Bronchial epithelial cell (primary cell): Measurements from ENCODE around the gene SPAG9. TPM values are rescaled to one million over a fixed set of nuclear protein-coding genes. Genes with fewer than 3 reads are reported as not detected.

Experiments used
- DNase-seq: peaks from one replicate; pipeline ENCODE4 v3.0.0-alpha.2; 2010; ENCODE audit warnings: low read depth
- FAIRE-seq: peaks from 2 replicates; lab custom pipeline; 2011; peaks lifted over from hg19 to GRCh38; lab: Jason Lieb, UNC
- H3K27me3 ChIP-seq: 2 replicates; pipeline ENCODE4 v1.5.1; 2011; ENCODE audit warnings: low read length; ENCODE audit not compliant: control insufficient read depth, insufficient read depth
- H3K36me3 ChIP-seq: 2 replicates; pipeline ENCODE4 v1.5.1; 2011; ENCODE audit warnings: low read length; ENCODE audit not compliant: control insufficient read depth, insufficient read depth
- H3K4me3 ChIP-seq: 2 replicates; pipeline ENCODE4 v1.5.1; 2011; ENCODE audit warnings: mild to moderate bottlenecking, low read depth, low read length, control low read depth
- CTCF ChIP-seq: IDR thresholded peaks from 2 replicates; pipeline ENCODE4 v1.5.1; 2011; ENCODE audit warnings: mild to moderate bottlenecking, moderate library complexity, low read length, control low read depth, inconsistent platforms; ENCODE audit not compliant: insufficient read depth, severe bottlenecking
- total RNA-seq: library from RNA; depleted of rRNA; stranded (reverse); fragments of >200 nt; gene quantifications from 2 replicates; pipeline ENCODE4 v1.2.1, GENCODE V29; 2014

The SPAG9 gene
- total RNA-seq, 1 donor from 2014 or later, result 85.0 TPM

DNA sequence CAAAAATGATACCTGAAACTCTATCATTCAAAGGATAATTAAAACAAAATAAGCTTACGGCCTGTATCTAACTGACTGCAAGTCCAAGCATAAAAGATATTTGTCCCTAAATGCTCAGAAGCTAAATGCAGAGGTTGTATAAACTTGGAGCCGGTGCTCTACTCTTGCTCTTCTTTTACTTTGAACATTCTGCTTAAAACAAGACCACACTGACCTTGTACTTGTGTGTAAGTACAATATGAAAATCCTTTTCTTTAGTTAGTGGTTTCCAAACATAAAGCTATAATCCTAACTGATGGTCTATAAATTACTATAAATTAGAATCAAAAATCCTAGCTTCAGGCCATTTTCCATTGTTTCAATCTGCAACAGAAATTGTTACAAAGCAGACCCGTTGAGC is 74.6 kb downstream of the SPAG9 start:
- FAIRE-seq, result no peak

DNA sequence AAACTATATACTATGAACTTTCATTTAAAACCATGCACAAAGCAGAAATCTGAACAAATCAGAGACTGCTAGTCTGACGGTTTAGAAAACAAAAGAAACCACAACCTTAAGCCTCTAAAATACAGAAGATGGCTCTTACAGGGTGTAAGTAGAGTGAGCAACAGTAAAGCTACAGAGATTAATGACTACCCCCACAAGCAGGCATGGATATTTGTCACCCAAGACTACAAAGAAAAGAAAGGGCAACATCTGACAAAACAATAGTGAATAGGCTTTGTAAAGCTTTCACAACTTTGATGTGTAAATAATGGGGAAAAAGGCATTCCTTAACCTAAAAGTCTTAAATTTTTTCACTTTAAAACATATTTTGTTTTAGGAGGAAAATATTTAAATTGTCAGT is 75.0 kb downstream of the SPAG9 start:
- H3K27me3 ChIP-seq, result no peaks in the 10 kb centered on the region
- no peak for TF ChIP-seq CTCF
- FAIRE-seq, result no peak
- no peak overlapping the region for H3K4me3 ChIP-seq
- no peaks in the 10 kb centered on the region for H3K36me3 ChIP-seq
- no peak for DNase-seq

More for the DNA sequence above, 74.6 kb downstream of the SPAG9 start:
- Histone ChIP-seq H3K27me3 (no peaks in the 10 kb centered on the region), H3K4me3 (no peak overlapping the region), H3K36me3 (no peaks in the 10 kb centered on the region)
- no peak for TF ChIP-seq CTCF
- no peak for DNase-seq

- Histone ChIP-seq H3K36me3 (no peaks in the 10 kb centered on the region), H3K27me3 (no peaks in the 10 kb centered on the region), H3K4me3 (no peak overlapping the region)
- DNase-seq, result no peak
- no peak for TF ChIP-seq CTCF
- no peak for FAIRE-seq
Observed at GRCh38 chr17:51044976-51045375, 75.7 kb downstream of the SPAG9 start.

DNA sequence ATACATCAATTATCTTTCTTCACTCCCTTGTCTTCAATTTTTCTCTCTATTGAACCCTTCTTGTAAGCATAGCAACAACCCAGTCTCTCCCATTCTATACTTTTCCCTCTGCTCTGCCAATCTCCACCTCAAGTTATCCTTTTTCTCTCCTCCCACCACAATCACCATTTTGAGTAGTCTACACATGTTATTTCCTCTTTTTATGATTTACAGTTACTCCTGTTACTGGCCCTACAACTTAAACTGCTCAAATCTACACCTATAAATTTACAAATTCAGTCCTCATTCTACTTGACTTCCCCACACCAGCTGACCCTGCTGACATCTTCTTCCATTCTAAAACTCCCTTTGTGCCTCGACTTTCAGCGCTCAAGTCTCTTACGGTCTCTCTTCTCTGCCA is 84.6 kb downstream of the SPAG9 start:
- TF ChIP-seq CTCF, result no peak
- H3K36me3 ChIP-seq, result peaks cover 2% of the 10 kb centered on the region
- H3K27me3 ChIP-seq, result no peaks in the 10 kb centered on the region
- H3K4me3 ChIP-seq, result no peak overlapping the region
- DNase-seq, result no peak
- FAIRE-seq, result no peak

DNA sequence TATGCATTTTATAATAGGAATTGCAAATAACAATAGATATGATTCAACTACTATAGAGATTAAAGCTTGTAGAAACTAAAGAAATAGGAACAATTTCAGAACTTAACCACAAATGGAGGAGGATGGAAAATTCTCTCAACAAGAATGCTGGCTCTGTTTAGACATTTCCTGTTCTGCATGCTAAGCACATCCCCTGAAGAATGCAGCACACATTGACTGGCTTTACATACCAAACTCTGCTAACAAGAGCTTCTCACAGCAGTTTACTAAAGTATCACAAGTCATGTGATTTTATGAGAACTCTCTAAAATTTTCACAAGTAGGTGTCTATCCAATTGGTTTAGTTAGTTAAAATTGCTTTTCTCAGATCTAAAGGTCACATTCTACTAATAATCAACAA is 85.2 kb downstream of the SPAG9 start:
- TF ChIP-seq CTCF, result no peak
- Histone ChIP-seq H3K4me3 (no peak overlapping the region), H3K36me3 (peaks cover 2% of the 10 kb centered on the region), H3K27me3 (no peaks in the 10 kb centered on the region)
- DNase-seq, result no peak
- FAIRE-seq, result no peak

GRCh38 chr17:51034800-51035199 is 85.9 kb downstream of the SPAG9 start:
- no peak for FAIRE-seq
- Histone ChIP-seq H3K4me3 (no peak overlapping the region), H3K27me3 (no peaks in the 10 kb centered on the region), H3K36me3 (peaks cover 2% of the 10 kb centered on the region)
- TF ChIP-seq CTCF, result no peak
- no peak for DNase-seq
